Gastroesophageal sphincter (tissue), 4 donors: Measurements from ENCODE around the gene AGL. TPM values are rescaled to one million over a fixed set of nuclear protein-coding genes. Genes with fewer than 3 reads are reported as not detected.

Experiments used
- ATAC-seq: fragments of 150-250 bp; one replicate; pipeline ENCODE4 v1.9.1; 2016; ENCODE audit warnings: mild to moderate bottlenecking, moderate library complexity
- H3K27ac ChIP-seq, 4 donors: fragments of 200-600 bp; sonication (generic) in 3 of 4; 1 replicate in 3 of 4; 2 replicates in 1 of 4; pipeline ENCODE4 v1.5.1; 2016 to 2019
- H3K27me3 ChIP-seq: fragments of 200-600 bp; sonication (generic); one replicate; pipeline ENCODE4 v1.5.1; 2019
- H3K36me3 ChIP-seq, 2 donors: fragments of 200-600 bp; sonication (generic); one replicate each; pipeline ENCODE4 v1.5.1; 2019; ENCODE audit warnings: control low read depth in 1 of 2
- H3K4me1 ChIP-seq, 3 donors: fragments of 200-600 bp; sonication (generic); 1 replicate in 2 of 3; 2 replicates in 1 of 3; pipeline ENCODE4 v1.5.1; 2016 to 2019; ENCODE audit warnings: control low read depth in 2 of 3
- H3K4me3 ChIP-seq, 2 donors: fragments of 200-600 bp; sonication (generic); one replicate each; pipeline ENCODE4 v1.5.1; 2019; ENCODE audit warnings: mild to moderate bottlenecking in 1 of 2, moderate library complexity in 1 of 2
- H3K9me3 ChIP-seq, 3 donors: fragments of 200-600 bp; sonication (generic); one replicate each; pipeline ENCODE4 v1.5.1; 2017 to 2019; ENCODE audit warnings: control low read depth in 2 of 3
- CTCF ChIP-seq, 4 experiments: fragments of 200-600 bp in 2 of 4; fragments of 450-650 bp in 2 of 4; sonication (generic) in 1 of 4; IDR thresholded peaks; one replicate each; pipeline ENCODE4 v1.5.1; 2017 to 2019; ENCODE audit warnings: antibody characterized with exemption in 4 of 4, mild to moderate bottlenecking in 2 of 4, moderate library complexity in 2 of 4
- EP300 ChIP-seq: sonication (generic); formaldehyde crosslinking; IDR thresholded peaks from one replicate; pipeline ENCODE4 v1.6.1; 2017; ENCODE audit warnings: antibody characterized with exemption, mild to moderate bottlenecking
- POLR2A ChIP-seq, 2 donors: fragments of 450-650 bp; IDR thresholded peaks; one replicate each; pipeline ENCODE4 v1.6.1; 2017; ENCODE audit warnings: antibody characterized with exemption in 2 of 2, mild to moderate bottlenecking in 2 of 2, moderate library complexity in 1 of 2
- POLR2AphosphoS5 ChIP-seq: sonication (generic); formaldehyde crosslinking; IDR thresholded peaks from one replicate; pipeline ENCODE4 v1.6.1; 2017; ENCODE audit warnings: antibody characterized with exemption
- WGBS, 2 donors: methylation state at CpG; one replicate each; pipeline ENCODE4 v1.1.5; 2018; ENCODE audit warnings: low coverage in 1 of 2; 5-methylcytosine and 5-hydroxymethylcytosine counted together
- total RNA-seq, 4 donors: library from RNA; depleted of rRNA; stranded (reverse); fragments of >200 nt; gene quantifications; one replicate each; pipeline ENCODE4 v1.1.0, GENCODE V29; 2016

Gene AGL
- total RNA-seq, 4 donors from 2014 or later = 62.9 to 131 (median 119) TPM

- no peaks in the 10 kb centered on the region for H3K9me3 ChIP-seq
- H3K36me3 ChIP-seq = no peaks in the 10 kb centered on the region
- no CpG with 5 or more reads among the region's 3 CpGs for WGBS, 2 donors
- no peak for TF ChIP-seq EP300
- no peak for TF ChIP-seq CTCF (IDR thresholded peaks at IDR 0.05)
- TF ChIP-seq POLR2A (IDR thresholded peaks at IDR 0.05) = no peak
- no peak for TF ChIP-seq POLR2AphosphoS5
- H3K27me3 ChIP-seq = peaks cover 4% of the 10 kb centered on the region
- H3K4me3 ChIP-seq = no peak overlapping the region
- H3K4me1 ChIP-seq = no peaks in the 10 kb centered on the region
- ATAC-seq = no peak
- H3K27ac ChIP-seq = no peak overlapping the region
These were observed 85.9 kb downstream of the AGL start for GRCh38 chr1:99936071-99936470.

- ATAC-seq = no peak
- no peak overlapping the region for H3K27ac ChIP-seq
- no peaks in the 10 kb centered on the region for H3K36me3 ChIP-seq
- TF ChIP-seq CTCF (IDR thresholded peaks at IDR 0.05) (no peak), POLR2A (IDR thresholded peaks at IDR 0.05) (no peak), POLR2AphosphoS5 (no peak), EP300 (no peak)
- H3K4me3 ChIP-seq = no peak overlapping the region
- WGBS, 2 donors = 83% methylated on average over 1 of the region's 1 CpG; no CpG with 5 or more reads in 1 of the 2 donors
- no peaks in the 10 kb centered on the region for H3K4me1 ChIP-seq
- H3K9me3 ChIP-seq = no peaks in the 10 kb centered on the region
- H3K27me3 ChIP-seq = no peaks in the 10 kb centered on the region
These were observed 92.6 kb downstream of the AGL start for GRCh38 chr1:99942723-99943122.

- TF ChIP-seq POLR2AphosphoS5 (no peak), POLR2A (IDR thresholded peaks at IDR 0.05) (no peak), EP300 (no peak), CTCF (IDR thresholded peaks at IDR 0.05) (no peak)
- Histone ChIP-seq H3K36me3 (no peaks in the 10 kb centered on the region), H3K4me3 (no peak overlapping the region), H3K4me1 (no peaks in the 10 kb centered on the region), H3K27me3 (no peaks in the 10 kb centered on the region), H3K9me3 (no peaks in the 10 kb centered on the region), H3K27ac (no peak overlapping the region)
- no peak for ATAC-seq
- 21 to 37% methylated on average over 5 to 6 of the region's 7 CpGs for WGBS, 2 donors
These were observed 93.1 kb downstream of the AGL start for GRCh38 chr1:99943223-99943794.

- no peak for ATAC-seq
- Histone ChIP-seq H3K27ac (no peak overlapping the region), H3K27me3 (no peaks in the 10 kb centered on the region), H3K4me1 (no peaks in the 10 kb centered on the region), H3K9me3 (no peaks in the 10 kb centered on the region), H3K36me3 (no peaks in the 10 kb centered on the region), H3K4me3 (no peak overlapping the region)
- 78 to 83% methylated on average over 1 of the region's 1 CpG for WGBS, 2 donors
- TF ChIP-seq POLR2AphosphoS5 (no peak), CTCF (IDR thresholded peaks at IDR 0.05) (no peak), EP300 (no peak), POLR2A (IDR thresholded peaks at IDR 0.05) (no peak)
These were observed 94.0 kb downstream of the AGL start for GRCh38 chr1:99944192-99944591.

GRCh38 chr1:99945174-99945573 is 95.0 kb downstream of the AGL start:
- no peaks in the 10 kb centered on the region for H3K9me3 ChIP-seq
- H3K36me3 ChIP-seq = no peaks in the 10 kb centered on the region
- H3K27ac ChIP-seq = no peak overlapping the region
- no peak for ATAC-seq
- TF ChIP-seq POLR2A (IDR thresholded peaks at IDR 0.05) = no peak
- no peak for TF ChIP-seq POLR2AphosphoS5
- TF ChIP-seq CTCF (IDR thresholded peaks at IDR 0.05) = no peak
- no peak for TF ChIP-seq EP300
- no peaks in the 10 kb centered on the region for H3K27me3 ChIP-seq
- H3K4me3 ChIP-seq = no peak overlapping the region
- WGBS, 2 donors = 58 to 78% methylated on average over 1 of the region's 1 CpG
- no peaks in the 10 kb centered on the region for H3K4me1 ChIP-seq
